GM18868 (cell line): ENCODE measurements around the gene CGRRF1.

ENCODE experiments used
- ATAC-seq: cut with Tn5 transposase; IDR thresholded peaks from one replicate; pipeline ENCODE4 v1.9.1; 2021; ENCODE audit warnings: mild to moderate bottlenecking, moderate library complexity; ENCODE audit not compliant: unreplicated experiment

CGRRF1 gene

DNA sequence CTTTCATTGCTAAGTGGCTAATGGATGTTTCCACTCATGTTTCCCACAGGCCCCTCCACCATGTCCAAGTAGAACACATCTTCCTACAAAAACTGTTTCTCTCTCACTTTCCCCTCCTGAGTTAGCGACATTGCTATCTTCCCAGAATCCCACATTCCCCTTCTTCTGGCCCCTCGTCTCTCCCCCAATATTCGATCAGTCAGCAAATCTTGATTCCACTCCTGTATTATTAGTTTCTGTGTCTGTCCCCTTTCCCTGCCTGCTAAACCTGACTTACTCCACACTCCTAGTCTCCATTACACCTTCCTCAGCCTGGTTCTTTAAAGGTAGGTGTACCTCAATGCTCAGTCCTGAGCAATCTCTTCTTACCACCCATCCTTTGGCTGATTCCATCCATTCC is 37.9 kb downstream of the CGRRF1 start:
- no peak for ATAC-seq

DNA sequence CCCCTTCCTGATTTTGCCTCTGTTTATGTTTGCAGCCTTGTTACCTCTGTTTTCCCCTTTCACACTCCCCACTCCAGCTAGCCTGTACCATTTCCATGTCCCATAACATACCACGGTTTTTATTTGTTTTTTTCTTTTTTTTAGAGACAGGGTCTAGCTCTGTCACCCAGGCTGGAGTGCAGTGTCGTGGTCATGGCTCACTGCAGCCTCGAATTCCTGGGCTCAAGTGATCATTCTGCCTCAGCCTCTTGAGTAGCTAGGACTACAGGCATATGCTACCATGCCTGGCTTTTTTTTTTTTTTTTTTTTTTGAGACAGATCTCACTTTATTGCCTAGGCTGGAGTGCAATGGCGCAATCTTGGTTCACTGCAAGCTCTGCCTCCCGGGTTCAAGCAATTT is 38.8 kb downstream of the CGRRF1 start:
- no peak for ATAC-seq

GRCh38 chr14:54549862-54550261 is 40.2 kb downstream of the CGRRF1 start:
- no peak for ATAC-seq

GRCh38 chr14:54550514-54550913 is 40.8 kb downstream of the CGRRF1 start:
- ATAC-seq = no peak

DNA sequence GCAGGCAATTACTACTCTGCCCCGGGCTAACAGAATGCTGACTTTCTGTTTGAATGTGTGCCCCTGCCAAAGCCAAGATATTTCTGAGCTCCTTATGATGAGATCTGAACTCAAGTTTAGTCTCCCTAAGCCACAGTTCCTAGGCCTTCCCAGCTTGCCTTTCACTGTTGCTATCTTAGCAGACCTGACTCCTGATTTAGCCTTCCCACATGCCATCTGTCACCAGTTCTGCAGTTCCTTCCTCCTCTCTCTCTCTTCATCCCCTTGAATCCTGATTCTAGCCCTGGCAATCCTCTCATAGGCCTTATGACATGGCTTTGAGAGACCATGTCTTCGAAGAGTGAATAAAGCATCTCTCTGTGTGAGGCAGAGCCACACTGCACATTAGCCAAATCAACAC is 44.7 kb downstream of the CGRRF1 start:
- ATAC-seq = no peak

DNA sequence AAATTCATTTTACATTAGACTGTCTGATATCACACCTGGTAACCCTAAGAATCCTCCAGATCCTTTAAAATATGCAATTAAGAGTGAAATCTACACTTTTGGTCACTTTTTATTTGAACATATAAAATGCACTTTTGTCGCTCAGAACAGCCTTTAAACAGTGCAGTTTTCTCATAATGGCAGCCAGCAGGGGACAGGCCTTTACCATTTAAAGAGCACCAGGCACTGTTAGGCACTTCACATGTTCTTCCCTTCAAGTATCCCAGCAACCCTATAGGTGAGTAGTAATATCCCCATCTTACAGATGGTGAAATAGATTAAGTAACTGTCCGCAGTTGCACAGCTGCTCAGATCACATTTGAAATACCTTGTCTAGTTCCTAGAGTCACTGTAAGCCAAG is 45.9 kb downstream of the CGRRF1 start:
- ATAC-seq = no peak

GRCh38 chr14:54556535-54556934 is 46.8 kb downstream of the CGRRF1 start:
- ATAC-seq = no peak

GRCh38 chr14:54562334-54562733 is 52.6 kb downstream of the CGRRF1 start:
- ATAC-seq = no peak

GRCh38 chr14:54564071-54564867 is 54.6 kb downstream of the CGRRF1 start:
- no peak for ATAC-seq

DNA sequence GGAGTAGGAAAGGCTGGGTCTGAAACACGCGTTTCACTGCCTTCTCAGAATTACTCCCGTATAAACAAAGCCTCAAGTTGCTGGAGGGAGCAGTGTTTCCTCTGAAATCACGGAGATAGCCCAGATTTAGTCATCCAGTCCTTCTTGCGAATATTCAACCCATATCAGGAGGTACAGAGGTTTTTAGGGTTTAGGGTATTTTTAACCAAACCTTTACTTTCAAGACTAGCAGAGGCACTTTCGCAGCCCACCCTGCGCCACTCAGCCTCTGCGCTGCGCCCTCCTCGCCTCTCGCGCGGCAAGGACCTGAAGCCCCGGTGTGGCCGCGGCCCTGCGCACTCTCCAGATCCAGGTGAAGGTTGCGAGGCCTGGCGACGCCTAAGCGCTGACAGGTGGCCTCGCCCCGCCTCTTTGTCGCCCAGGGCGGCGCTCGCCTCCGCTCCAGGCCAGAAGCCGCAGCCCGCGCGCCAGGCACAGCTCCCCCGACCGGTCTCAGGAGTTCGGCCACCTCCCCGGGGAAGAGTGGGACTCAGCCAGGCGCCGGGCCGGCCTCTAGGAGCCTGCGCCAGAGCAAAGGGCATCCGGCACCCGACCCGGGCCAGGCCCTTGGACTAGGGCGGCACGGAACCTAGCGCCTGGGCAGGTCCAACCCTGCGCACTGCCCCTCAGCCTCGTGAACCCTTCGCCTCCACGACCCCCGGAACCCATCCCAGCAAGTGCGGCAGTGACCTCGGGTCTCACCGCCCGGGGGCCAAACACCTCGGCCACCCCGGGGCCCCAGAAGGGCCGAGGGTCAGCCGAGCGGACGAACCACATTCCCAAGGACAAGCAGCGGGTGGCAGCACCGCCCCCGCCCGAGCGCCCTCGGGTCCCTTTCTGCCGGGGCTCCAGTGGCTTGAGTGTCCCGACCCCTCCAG is 55.4 kb downstream of the CGRRF1 start:
- peak; percentile 34 for ATAC-seq

- peak; percentile 50 for ATAC-seq
Observed at GRCh38 chr14:54565785-54566409, 56.2 kb downstream of the CGRRF1 start.

DNA sequence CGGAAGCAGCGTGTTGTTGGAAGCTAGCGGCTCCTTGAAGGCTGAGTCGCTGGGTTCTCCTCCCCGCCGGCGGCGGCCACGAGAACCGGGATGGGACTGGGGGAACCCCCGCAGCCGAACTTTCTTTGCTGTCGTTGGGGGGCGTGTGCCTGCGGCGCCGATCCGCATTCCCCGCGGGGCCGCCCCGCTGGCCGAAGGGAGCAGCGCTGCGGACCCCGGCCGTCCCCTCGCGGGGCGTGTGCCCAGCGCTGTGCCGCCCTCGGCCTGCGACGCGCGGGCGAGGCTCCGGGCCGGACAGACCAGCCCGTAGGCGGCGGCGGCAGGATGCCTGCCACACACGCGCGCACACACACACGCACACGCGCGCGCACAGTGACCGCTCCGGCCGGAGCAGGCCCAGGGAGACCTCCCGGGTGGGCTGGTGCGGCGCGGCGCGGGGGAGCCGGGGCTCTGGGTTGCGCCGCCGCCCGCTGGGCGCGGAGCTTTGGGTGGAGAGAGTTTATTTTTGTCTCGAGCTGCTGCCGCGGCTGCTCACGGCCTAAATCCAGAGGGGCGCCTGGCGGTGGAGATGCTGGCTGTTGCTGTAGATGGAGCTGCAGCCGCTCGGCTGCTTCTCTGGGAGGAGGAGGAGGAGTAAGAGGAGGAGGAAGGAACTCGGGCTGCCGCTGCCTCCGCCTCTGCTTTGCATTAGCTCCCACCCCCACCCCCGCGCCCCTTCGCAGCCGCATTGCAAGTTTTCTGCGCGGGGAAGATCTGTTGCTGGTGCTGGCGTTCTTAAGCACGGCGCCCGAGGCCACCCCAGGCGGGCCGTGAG is 56.9 kb downstream of the CGRRF1 start, which contains the start of gene SAMD4A:
SAMD4A (plus strand) TSS at position 719 of the 814 bp plus-strand sequence. CDS start 789 bp downstream, outside the sequence.
- peak; percentile 49 for ATAC-seq

- no peak for ATAC-seq
Observed at GRCh38 chr14:54567224-54567638, 57.5 kb downstream of the CGRRF1 start.

- no peak for ATAC-seq
Observed at GRCh38 chr14:54567639-54568561, 58.2 kb downstream of the CGRRF1 start.

DNA sequence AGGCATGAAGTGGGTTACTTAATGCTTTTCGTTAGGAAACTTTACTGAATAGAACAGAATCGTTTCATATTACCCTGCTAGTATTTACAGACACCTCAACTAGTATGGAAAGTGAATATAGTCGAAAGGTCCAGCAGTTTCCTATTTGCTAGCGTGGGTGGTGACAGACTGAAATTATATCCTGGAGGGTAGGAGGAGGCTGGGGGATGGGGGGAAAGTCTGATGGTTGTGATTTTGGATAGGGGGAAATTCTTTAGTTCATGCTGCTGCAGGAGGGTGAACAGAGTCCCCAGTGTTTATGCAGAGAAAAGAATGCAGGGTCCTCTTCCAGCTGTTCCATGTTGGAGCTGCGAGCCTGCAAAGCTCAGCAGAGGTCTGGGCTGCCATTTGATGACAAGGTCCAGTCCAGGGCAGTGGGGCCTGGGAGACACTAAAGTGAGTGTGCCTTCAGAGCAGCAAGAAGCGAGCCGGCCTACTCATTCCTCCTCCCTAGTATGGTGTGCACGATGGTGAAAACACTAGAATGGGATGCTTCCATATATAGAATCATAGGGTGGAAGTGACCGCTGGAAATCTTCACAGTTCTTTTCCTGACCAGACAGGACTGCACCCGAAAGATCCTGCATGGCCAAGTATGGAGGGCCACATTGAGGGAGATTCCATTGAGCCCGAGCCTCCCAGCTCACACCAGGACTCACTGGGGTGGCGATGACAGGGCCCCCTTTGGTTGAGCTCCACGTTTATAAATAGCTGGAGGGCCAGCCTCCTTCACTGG is 59.3 kb downstream of the CGRRF1 start:
- ATAC-seq = no peak

DNA sequence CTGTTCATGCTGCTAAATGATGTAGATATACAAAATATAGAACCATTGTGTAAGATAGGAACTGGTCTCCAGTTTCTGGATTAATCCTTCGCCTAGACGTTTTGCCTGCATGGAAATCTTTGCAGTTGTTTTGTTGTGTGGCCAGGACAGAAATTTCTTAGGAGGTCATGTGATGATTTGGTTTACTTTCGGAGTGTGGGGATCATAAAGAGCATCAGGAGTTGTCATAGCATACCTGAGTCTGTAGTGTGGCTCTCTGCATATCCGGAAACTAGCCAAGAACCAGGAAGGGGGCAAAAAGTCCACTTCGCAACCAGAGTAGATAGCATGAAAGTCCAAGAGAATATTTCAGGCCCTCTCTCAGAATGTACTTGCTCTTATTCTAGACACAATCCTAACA is 60.3 kb downstream of the CGRRF1 start:
- ATAC-seq = no peak

DNA sequence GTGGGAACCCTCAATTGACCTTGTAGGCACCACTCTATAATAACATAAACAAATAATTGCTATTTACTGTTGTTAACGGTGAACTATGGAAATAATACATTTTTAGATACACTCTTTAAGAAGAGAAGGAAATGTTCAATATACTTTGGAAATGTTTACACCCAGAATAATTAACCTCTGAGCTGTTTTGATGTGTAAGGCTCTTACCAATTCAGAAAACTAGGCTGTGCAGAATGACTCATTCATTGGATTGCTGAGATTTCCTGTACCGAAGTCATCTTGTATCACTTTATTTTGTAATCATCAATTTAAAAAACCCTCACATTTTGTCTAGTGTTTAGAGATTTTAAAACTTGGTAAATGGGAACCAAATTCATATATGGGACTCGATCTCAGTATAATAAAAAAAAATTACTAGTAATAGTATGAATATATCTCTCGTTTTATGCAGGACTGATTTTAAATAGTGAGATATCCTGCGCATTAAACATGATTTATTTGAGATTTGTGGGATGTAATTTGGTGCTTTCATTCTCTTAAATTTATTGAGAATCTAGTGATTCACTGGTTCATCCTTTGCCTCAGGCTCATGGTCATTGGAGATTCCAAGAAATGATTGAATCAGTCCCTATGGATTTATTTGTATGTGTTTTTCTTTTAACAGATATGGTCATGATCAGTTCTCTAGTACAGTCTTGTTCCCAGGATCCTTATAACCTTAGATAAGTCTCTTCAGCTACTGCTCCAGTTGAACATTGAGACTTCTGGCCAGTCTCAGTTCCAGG is 61.1 kb downstream of the CGRRF1 start:
- ATAC-seq = no peak

DNA sequence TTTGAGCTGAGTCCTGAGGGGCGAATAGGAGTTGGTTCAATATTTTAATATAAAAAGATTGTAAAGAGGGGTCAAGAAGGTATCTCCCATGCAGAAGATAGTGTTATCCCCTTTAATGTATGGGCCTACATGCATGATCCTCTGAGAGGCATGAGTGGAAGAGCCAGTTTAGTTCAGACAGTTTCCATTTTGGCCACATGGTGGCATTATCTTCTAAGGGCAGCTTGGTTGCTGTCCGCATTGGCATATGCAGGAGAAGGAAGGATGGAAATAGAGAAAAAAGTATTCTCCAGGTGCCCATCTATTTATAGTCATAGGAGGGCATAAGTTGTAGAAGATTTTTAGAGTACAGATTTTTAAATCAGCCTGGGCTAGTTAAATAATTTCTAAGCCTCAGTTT is 62.6 kb downstream of the CGRRF1 start:
- ATAC-seq = no peak
